HepG2 (cell line): ENCODE data around the gene WEE1. TPM values are rescaled to one million over a fixed set of nuclear protein-coding genes. Genes with fewer than 3 reads are reported as not detected.
A peak's percentile ranks its signal among the peaks of the same experiment; 100 is the strongest.

Source experiments
- HNF4G ChIP-seq, 2 experiments: sonication (generic) in 1 of 2; formaldehyde crosslinking in 1 of 2; IDR thresholded peaks; 2 replicates each; pipeline versions ENCODE4 v1.4.0 to v1.6.1; 2011 to 2020; ENCODE audit warnings: borderline replicate concordance in 2 of 2, low read depth in 2 of 2, mild to moderate bottlenecking in 2 of 2, low read length in 1 of 2, missing genetic modification reagents in 1 of 2, moderate library complexity in 1 of 2
- MEF2D ChIP-seq: sonication (generic); formaldehyde crosslinking; IDR thresholded peaks from 2 replicates; pipeline ENCODE4 v1.5.1; 2020; ENCODE audit warnings: mild to moderate bottlenecking, missing genetic modification reagents
- PAWR ChIP-seq: sonication (generic); formaldehyde crosslinking; IDR thresholded peaks from 2 replicates; pipeline ENCODE4 v1.4.0; 2020; ENCODE audit warnings: missing genetic modification reagents, mild to moderate bottlenecking, borderline replicate concordance
- RARA ChIP-seq: IDR thresholded peaks from 2 replicates; pipeline ENCODE4 v1.6.1; 2016; ENCODE audit warnings: missing genetic modification reagents, missing compliant biosample characterization
- RBM39 ChIP-seq: fragments of 200-400 bp; formaldehyde crosslinking; IDR thresholded peaks from one replicate; pipeline ENCODE4 v1.6.1; 2018; ENCODE audit warnings: antibody characterized with exemption, mild to moderate bottlenecking, low read depth, low read length; ENCODE audit not compliant: poor library complexity, severe bottlenecking
- SIX1 ChIP-seq: sonication (generic); formaldehyde crosslinking; IDR thresholded peaks from 2 replicates; pipeline ENCODE4 v1.4.0; 2020; ENCODE audit warnings: missing genetic modification reagents, borderline replicate concordance
- SNAPC4 ChIP-seq: sonication (generic); formaldehyde crosslinking; IDR thresholded peaks from 2 replicates; pipeline ENCODE4 v1.4.0; 2020; ENCODE audit warnings: mild to moderate bottlenecking, missing genetic modification reagents
- THAP11 ChIP-seq: IDR thresholded peaks from 2 replicates; pipeline ENCODE4 v1.6.1; 2016; ENCODE audit warnings: missing biosample characterization, missing genetic modification reagents
- ZFYVE20 ChIP-seq: sonication (generic); formaldehyde crosslinking; IDR thresholded peaks from 2 replicates; pipeline ENCODE4 v1.8.0; 2023; ENCODE audit warnings: low read depth, mild to moderate bottlenecking, moderate library complexity, missing genetic modification reagents, borderline replicate concordance
- ZMYM4 ChIP-seq: sonication (generic); formaldehyde crosslinking; IDR thresholded peaks from 2 replicates; pipeline ENCODE4 v1.8.1; 2023; ENCODE audit warnings: mild to moderate bottlenecking, missing genetic modification reagents
- ZNF441 ChIP-seq: sonication (generic); formaldehyde crosslinking; IDR thresholded peaks from 2 replicates; pipeline ENCODE4 v1.7.0; 2021; ENCODE audit warnings: missing genetic modification reagents, borderline replicate concordance
- polyA plus RNA-seq, 8 experiments: library from polyadenylated mRNA; depleted of rRNA in 3 of 8; stranded (reverse) in 7 of 8; unstranded in 1 of 8; fragments of >200 nt; fragmentation: Illumina TruSeq in 4 of 8; extraction: Trizol in 4 of 8; gene quantifications; 2 replicates each; pipeline versions ENCODE4 v1.2.1 to v1.2.3, GENCODE V29; 2011 to 2016; ENCODE audit warnings: low read depth in 4 of 8, missing spikeins in 1 of 8, mixed read lengths in 1 of 8; ENCODE audit not compliant: insufficient read depth in 1 of 8
- total RNA-seq, 5 experiments: library from RNA; depleted of rRNA; stranded (reverse); fragments of >200 nt; fragmentation: Illumina TruSeq; extraction: Trizol; gene quantifications; 2 replicates each; pipeline ENCODE4 v1.2.3, GENCODE V29; 2016; ENCODE audit warnings: low read depth in 1 of 5
- TF ChIP-seq, protein P1 (sequence below): sonication (generic); formaldehyde crosslinking; IDR thresholded peaks from 2 replicates; pipeline ENCODE4 v1.5.1; 2020; ENCODE audit warnings: mild to moderate bottlenecking, missing genetic modification reagents
- TF ChIP-seq, protein P2 (sequence below): sonication (generic); formaldehyde crosslinking; IDR thresholded peaks from 2 replicates; pipeline ENCODE4 v1.4.0; 2020; ENCODE audit warnings: missing genetic modification reagents
- TF ChIP-seq, protein P3 (sequence below), 2 experiments: sonication (generic) in 1 of 2; formaldehyde crosslinking in 1 of 2; IDR thresholded peaks; 2 replicates each; pipeline versions ENCODE4 v1.5.1 to v1.6.1; 2011 to 2020; ENCODE audit warnings: borderline replicate concordance in 1 of 2, low read depth in 1 of 2, low read length in 1 of 2, mild to moderate bottlenecking in 1 of 2, missing genetic modification reagents in 1 of 2, moderate library complexity in 1 of 2

The WEE1 gene
- total and polyA plus RNA-seq, 2 of the 13 experiments (the other 11 are each of a cell fraction or from before 2014, with no cell fraction given) = 31.4 to 63.7 TPM

- no peak for TF ChIP-seq HNF4G (IDR thresholded peaks at IDR 0.05; ENCODE audit: borderline replicate concordance, low read depth, low read length)
- TF ChIP-seq HNF4G (CRISPR knock-in tag; IDR thresholded peaks at IDR 0.05; ENCODE audit: borderline replicate concordance, low read depth) = no peak
- TF ChIP-seq, protein P1, sequence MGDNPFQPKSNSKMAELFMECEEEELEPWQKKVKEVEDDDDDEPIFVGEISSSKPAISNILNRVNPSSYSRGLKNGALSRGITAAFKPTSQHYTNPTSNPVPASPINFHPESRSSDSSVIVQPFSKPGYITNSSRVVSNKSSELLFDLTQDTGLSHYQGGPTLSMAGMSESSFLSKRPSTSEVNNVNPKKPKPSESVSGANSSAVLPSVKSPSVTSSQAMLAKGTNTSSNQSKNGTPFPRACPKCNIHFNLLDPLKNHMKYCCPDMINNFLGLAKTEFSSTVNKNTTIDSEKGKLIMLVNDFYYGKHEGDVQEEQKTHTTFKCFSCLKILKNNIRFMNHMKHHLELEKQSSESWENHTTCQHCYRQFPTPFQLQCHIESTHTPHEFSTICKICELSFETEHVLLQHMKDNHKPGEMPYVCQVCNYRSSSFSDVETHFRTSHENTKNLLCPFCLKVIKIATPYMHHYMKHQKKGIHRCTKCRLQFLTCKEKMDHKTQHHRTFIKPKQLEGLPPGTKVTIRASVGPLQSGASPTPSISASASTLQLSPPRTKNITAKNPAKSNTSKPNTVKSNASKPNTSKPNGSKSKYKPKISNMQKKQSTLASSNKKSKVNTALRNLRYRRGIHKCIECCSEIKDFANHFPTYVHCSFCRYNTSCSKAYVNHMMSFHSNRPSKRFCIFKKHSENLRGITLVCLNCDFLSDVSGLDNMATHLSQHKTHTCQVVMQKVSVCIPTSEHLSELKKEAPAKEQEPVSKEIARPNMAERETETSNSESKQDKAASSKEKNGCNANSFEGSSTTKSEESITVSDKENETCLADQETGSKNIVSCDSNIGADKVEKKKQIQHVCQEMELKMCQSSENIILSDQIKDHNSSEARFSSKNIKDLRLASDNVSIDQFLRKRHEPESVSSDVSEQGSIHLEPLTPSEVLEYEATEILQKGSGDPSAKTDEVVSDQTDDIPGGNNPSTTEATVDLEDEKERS = 0 out of 2 replicates have a peak, but pooled peaks have one; percentile 61
- peak; percentile 75; the same call in 1 of the 2 replicates for TF ChIP-seq MEF2D (CRISPR knock-in tag)
- no peak for TF ChIP-seq SIX1 (CRISPR knock-in tag)
- TF ChIP-seq, protein P2, sequence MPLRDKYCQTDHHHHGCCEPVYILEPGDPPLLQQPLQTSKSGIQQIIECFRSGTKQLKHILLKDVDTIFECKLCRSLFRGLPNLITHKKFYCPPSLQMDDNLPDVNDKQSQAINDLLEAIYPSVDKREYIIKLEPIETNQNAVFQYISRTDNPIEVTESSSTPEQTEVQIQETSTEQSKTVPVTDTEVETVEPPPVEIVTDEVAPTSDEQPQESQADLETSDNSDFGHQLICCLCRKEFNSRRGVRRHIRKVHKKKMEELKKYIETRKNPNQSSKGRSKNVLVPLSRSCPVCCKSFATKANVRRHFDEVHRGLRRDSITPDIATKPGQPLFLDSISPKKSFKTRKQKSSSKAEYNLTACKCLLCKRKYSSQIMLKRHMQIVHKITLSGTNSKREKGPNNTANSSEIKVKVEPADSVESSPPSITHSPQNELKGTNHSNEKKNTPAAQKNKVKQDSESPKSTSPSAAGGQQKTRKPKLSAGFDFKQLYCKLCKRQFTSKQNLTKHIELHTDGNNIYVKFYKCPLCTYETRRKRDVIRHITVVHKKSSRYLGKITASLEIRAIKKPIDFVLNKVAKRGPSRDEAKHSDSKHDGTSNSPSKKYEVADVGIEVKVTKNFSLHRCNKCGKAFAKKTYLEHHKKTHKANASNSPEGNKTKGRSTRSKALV (CRISPR knock-in tag) = no peak
- no peak for TF ChIP-seq SNAPC4 (CRISPR knock-in tag)
- no peak for TF ChIP-seq RARA (CRISPR knock-in tag)
- TF ChIP-seq ZMYM4 (CRISPR knock-in tag) = peak; percentile 42; the same call in 1 of the 2 replicates
- TF ChIP-seq RBM39 = no peak
- TF ChIP-seq PAWR (CRISPR knock-in tag) = no peak
- no peak for TF ChIP-seq THAP11 (CRISPR knock-in tag)
- TF ChIP-seq, protein P3, sequence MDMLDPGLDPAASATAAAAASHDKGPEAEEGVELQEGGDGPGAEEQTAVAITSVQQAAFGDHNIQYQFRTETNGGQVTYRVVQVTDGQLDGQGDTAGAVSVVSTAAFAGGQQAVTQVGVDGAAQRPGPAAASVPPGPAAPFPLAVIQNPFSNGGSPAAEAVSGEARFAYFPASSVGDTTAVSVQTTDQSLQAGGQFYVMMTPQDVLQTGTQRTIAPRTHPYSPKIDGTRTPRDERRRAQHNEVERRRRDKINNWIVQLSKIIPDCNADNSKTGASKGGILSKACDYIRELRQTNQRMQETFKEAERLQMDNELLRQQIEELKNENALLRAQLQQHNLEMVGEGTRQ (IDR thresholded peaks at IDR 0.05; ENCODE audit: low read depth, low read length) = no peak
- TF ChIP-seq, protein P3 (CRISPR knock-in tag; IDR thresholded peaks at IDR 0.05; ENCODE audit: borderline replicate concordance) = no peak
- TF ChIP-seq ZFYVE20 (CRISPR knock-in tag) = no peak
- peak; percentile 30; the same call in 1 of the 2 replicates for TF ChIP-seq ZNF441 (CRISPR knock-in tag)
Observed at GRCh38 chr11:9606809-9607510, 33.5 kb downstream of the WEE1 start (continued).
